ENCODE measurements around the gene ATXN7. TPM values are rescaled to one million over a fixed set of nuclear protein-coding genes. Genes with fewer than 3 reads are reported as not detected.

ATXN7 gene
- total RNA-seq, 1 donor from 2014 or later, result 13.6 TPM

- no peak for DNase-seq
Measured at GRCh38 chr3:63937661-63938651, 74.3 kb downstream of the ATXN7 start.

GRCh38 chr3:63940389-63940757 lies 76.7 kb downstream of the ATXN7 start:
- no peak for DNase-seq

- no peak for DNase-seq
Measured at GRCh38 chr3:63942528-63942927, 78.9 kb downstream of the ATXN7 start.

- DNase-seq, result no peak
Measured at GRCh38 chr3:63943678-63944077, 80.0 kb downstream of the ATXN7 start.

- DNase-seq, result no peak
Measured at GRCh38 chr3:63945558-63946096, 82.0 kb downstream of the ATXN7 start.

GRCh38 chr3:63946753-63947152 lies 83.1 kb downstream of the ATXN7 start:
- no peak for DNase-seq

GRCh38 chr3:63947594-63947993 lies 83.9 kb downstream of the ATXN7 start:
- no peak for DNase-seq

GRCh38 chr3:63949005-63949404 lies 85.3 kb downstream of the ATXN7 start:
- DNase-seq, result peak; percentile 51

- DNase-seq, result no peak
Measured at GRCh38 chr3:63950698-63951097, 87.0 kb downstream of the ATXN7 start.

GRCh38 chr3:63951492-63952247 lies 88.0 kb downstream of the ATXN7 start:
- no peak for DNase-seq

- no peak for DNase-seq
Measured at GRCh38 chr3:63952248-63952594, 88.6 kb downstream of the ATXN7 start.

- DNase-seq, result no peak
Measured at GRCh38 chr3:63954182-63954581, 90.5 kb downstream of the ATXN7 start.

GRCh38 chr3:63955036-63955650 lies 91.5 kb downstream of the ATXN7 start:
- DNase-seq, result no peak

- no peak for DNase-seq
Measured at GRCh38 chr3:63955830-63956545, 92.3 kb downstream of the ATXN7 start.

- DNase-seq, result no peak
Measured at GRCh38 chr3:63959146-63959545, 95.5 kb downstream of the ATXN7 start.

GRCh38 chr3:63960048-63960711 lies 96.5 kb downstream of the ATXN7 start:
- peak; percentile 79 for DNase-seq

GRCh38 chr3:63961891-63962290 lies 98.2 kb downstream of the ATXN7 start:
- peak; percentile 70 for DNase-seq

- DNase-seq, result no peak
Measured at GRCh38 chr3:63963496-63963895, 99.8 kb downstream of the ATXN7 start.

GRCh38 chr3:63964681-63965485 lies 101.2 kb downstream of the ATXN7 start:
- no peak for DNase-seq

GRCh38 chr3:63966007-63966406 lies 102.3 kb downstream of the ATXN7 start:
- DNase-seq, result no peak

- DNase-seq, result no peak
Measured at GRCh38 chr3:63966871-63967270, 103.2 kb downstream of the ATXN7 start.
